SK-N-MC (cell line): ENCODE results near the gene PPM1B.

ENCODE experiments used
- EZH2 ChIP-seq: fragments of 200-600 bp; sonication (generic); IDR thresholded peaks from one replicate; pipeline ENCODE4 v1.6.1; 2017; ENCODE audit warnings: antibody characterized with exemption
- FOXP2 ChIP-seq: optimal IDR thresholded peaks from 2 replicates; pipeline ENCODE3; 2011; ENCODE audit warnings: mild to moderate bottlenecking, moderate library complexity; ENCODE audit not compliant: insufficient read depth; ENCODE audit errors: extremely low read length, control extremely low read depth

- no peak for TF ChIP-seq EZH2
- TF ChIP-seq FOXP2 = no peak
Measured at GRCh38 chr2:44244135-44244871, 75.6 kb downstream of the PPM1B start.
